LNCaP clone FGC (cell line): ENCODE measurements around the gene OASL.

Experiments used
- DNase-seq: peaks from one replicate; pipeline ENCODE4 v3.0.0-alpha.2; 2011; ENCODE audit warnings: low read depth
- H3K4me3 ChIP-seq: 2 replicates; pipeline ENCODE4 v1.5.1; 2011; ENCODE audit warnings: mild to moderate bottlenecking, low read depth, low read length, control low read depth
- TF ChIP-seq, protein P1 (sequence below): IDR thresholded peaks from 2 replicates; pipeline ENCODE4 v1.5.1; 2012; ENCODE audit warnings: mild to moderate bottlenecking; ENCODE audit not compliant: control insufficient read depth, insufficient read depth; ENCODE audit errors: extremely low read depth

The OASL gene

DNA sequence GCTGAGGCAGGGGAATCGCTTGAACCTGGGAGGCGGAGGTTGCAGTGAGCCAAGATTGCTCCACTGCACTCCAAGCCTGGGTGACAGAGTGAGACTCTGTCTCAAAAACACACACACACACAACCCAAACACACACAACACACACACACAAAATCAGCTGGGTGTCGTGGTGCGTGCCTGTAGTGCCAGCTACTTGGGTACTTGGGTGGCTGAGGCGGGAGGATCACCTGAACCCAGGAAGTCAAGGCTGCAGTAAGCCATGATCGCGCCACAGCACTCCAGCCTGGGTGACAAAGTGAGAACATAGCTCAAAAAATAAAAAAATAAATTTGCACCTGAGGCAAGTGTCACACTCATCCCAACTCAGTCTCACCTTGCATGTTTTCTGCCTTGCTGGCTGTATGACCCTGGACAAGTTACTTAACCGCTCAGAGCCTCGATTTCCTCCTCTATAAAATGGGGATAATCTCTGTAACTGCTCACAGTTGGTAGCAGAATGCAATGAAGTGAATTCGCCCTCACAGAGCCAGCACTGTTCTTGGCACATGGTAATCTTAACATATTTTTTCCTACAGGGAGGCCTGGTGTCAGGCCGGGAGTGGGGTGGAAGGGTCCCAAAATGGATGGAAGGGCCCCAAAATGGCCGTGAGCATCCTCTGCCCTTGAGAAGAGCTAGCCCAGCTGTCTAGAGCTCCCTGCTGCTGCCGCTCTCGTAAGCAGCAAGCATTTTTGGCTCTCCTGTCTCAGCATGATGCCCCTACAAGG, 61.3 kb downstream of the OASL start:
- DNase-seq: no peak
- no peak overlapping the region for H3K4me3 ChIP-seq
- TF ChIP-seq, protein P1, sequence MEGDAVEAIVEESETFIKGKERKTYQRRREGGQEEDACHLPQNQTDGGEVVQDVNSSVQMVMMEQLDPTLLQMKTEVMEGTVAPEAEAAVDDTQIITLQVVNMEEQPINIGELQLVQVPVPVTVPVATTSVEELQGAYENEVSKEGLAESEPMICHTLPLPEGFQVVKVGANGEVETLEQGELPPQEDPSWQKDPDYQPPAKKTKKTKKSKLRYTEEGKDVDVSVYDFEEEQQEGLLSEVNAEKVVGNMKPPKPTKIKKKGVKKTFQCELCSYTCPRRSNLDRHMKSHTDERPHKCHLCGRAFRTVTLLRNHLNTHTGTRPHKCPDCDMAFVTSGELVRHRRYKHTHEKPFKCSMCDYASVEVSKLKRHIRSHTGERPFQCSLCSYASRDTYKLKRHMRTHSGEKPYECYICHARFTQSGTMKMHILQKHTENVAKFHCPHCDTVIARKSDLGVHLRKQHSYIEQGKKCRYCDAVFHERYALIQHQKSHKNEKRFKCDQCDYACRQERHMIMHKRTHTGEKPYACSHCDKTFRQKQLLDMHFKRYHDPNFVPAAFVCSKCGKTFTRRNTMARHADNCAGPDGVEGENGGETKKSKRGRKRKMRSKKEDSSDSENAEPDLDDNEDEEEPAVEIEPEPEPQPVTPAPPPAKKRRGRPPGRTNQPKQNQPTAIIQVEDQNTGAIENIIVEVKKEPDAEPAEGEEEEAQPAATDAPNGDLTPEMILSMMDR: no peak

DNA sequence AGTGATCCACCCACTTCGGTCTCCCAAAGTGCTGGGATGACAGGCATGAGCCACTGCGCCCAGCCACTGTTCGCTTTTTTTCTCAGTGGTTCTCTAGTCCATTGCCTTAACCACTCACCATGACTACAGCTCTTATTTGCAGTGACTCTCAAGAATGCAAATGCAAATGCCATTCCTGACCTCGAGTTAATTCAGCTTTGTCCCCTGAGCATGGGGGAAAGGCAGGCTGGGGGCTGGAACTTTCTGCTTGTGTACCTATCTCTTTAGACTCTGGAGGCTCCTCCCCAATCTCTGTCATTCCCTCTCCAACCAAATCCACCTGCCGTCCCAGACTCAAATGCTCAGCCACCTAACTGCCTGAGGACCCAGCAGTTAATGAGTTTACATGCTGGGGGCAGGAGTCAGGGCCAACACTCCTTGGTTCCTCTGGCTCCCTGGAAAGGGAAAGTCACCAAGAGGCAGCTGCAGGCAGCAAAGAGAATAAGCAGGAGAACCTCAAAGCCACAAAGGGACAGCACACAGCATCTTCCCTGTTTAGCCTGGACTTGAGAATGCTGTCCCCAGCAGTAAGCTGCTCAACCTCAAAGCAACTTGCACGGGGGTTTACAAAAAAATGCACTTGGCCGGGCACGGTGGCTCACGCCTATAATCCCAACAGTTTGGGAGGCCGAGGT, 66.0 kb downstream of the OASL start:
- no peak for DNase-seq
- TF ChIP-seq, protein P1: no peak
- no peak overlapping the region for H3K4me3 ChIP-seq

DNA sequence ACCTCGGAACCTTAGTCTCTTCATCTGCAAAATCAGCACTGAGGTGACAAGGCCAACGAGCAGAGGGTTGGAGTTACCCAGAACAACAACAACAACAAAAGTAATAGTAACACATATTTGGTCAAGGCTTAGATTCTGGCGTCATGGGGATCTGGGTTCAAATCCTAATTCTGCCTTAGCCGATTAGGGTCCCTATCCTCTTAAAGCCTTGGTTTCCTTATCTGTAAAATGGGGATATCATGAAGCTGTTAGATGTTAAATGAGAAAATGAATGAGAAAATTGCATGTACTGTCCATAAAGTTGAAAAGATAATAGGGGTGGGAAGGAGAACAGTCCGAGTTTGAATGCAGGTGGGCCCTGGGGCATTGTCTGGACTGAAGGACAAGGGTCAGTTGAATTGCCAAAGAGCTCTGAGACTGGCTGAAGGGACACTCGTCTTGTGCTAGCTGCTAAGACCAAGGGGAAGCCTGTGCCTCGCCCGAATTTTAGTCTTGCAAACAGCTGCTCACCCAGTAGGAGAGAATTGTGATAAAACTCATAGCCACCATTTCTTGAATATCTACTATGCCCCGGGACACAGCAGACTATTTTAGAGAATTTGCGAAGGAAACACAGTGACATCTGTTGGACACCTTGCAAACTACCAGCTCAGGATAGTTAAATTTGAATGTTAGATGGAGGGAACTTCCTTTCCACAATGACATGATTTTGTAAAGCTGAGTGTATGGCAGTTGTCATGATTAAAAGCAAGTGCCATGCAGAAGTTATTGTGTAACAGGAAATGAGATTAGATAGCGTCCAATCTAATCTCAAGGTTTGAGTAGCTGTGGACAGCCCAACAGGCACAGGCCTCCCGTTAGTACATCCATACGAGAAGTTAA, 67.5 kb downstream of the OASL start:
- no peak overlapping the region for H3K4me3 ChIP-seq
- TF ChIP-seq, protein P1: peak; percentile 88
- DNase-seq: peak; percentile 26

DNA sequence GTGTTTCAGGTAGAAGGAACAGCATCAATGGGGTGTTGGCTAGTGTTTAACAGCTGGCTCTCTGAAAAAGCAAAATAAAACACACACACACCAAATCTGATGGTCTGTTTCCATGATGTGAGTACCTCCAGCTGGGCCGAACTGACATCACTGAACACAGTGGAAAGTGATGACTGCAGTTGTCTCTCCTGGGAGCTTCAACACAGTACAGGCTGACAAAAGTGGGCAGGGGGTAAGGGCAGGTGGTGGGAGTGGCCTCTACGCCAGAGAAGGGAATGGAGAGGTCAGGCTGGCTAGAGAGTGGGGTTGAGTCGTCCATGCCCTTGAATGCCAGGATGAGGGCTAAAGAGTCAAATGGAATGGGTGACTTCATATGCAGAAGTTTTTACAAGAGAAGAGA, 68.7 kb downstream of the OASL start:
- no peak overlapping the region for H3K4me3 ChIP-seq
- no peak for DNase-seq
- TF ChIP-seq, protein P1: no peak
